Left ventricle myocardium inferior (tissue), 1 donor: Measurements from ENCODE around the gene P2RX2. TPM values are rescaled to one million over a fixed set of nuclear protein-coding genes. Genes with fewer than 3 reads are reported as not detected.
A peak's percentile ranks its signal among the peaks of the same experiment; 100 is the strongest.

Experiments used
- DNase-seq: peaks from one replicate; pipeline ENCODE4 v3.0.0-alpha.2; 2020
- H3K27ac ChIP-seq: fragments of 200-600 bp; replicated peaks from 2 replicates; pipeline ENCODE4 v1.8.0; 2021
- H3K27me3 ChIP-seq: fragments of 200-600 bp; 2 replicates; pipeline ENCODE4 v1.8.0; 2021; ENCODE audit warnings: low read depth
- H3K36me3 ChIP-seq: fragments of 200-600 bp; 2 replicates; pipeline ENCODE4 v1.8.0; 2021
- H3K4me1 ChIP-seq: fragments of 200-600 bp; 2 replicates; pipeline ENCODE4 v1.8.0; 2021
- H3K4me3 ChIP-seq: fragments of 200-600 bp; 2 replicates; pipeline ENCODE4 v1.8.0; 2021; ENCODE audit warnings: mild to moderate bottlenecking, moderate library complexity
- H3K9me3 ChIP-seq: fragments of 200-600 bp; replicated peaks from 2 replicates; pipeline ENCODE4 v1.8.0; 2021
- intact Hi-C: fragments of 100-400 bp; cut with micrococcal nuclease; formaldehyde crosslinking; loops from one replicate; pipeline ENCODE4 v1.11.0; 2022
- total RNA-seq: library from RNA; stranded (reverse); fragmentation: NEBNext Ultra II Directional; extraction: Animal tissue kit (Norgen Biotek cat#: 25700); gene quantifications from one replicate; pipeline ENCODE4 v1.2.1, GENCODE V29; 2021
- TF ChIP-seq, protein P1 (sequence below): fragments of 200-600 bp; IDR thresholded peaks from 2 replicates; pipeline ENCODE4 v1.8.0; 2021; ENCODE audit warnings: antibody characterized with exemption, mild to moderate bottlenecking, borderline replicate concordance
- donor health status: DM: no; HTN: yes; CAD: no; lungs with severe emphysema.

The P2RX2 gene
- total RNA-seq, 1 donor from 2014 or later = not detected

DNA sequence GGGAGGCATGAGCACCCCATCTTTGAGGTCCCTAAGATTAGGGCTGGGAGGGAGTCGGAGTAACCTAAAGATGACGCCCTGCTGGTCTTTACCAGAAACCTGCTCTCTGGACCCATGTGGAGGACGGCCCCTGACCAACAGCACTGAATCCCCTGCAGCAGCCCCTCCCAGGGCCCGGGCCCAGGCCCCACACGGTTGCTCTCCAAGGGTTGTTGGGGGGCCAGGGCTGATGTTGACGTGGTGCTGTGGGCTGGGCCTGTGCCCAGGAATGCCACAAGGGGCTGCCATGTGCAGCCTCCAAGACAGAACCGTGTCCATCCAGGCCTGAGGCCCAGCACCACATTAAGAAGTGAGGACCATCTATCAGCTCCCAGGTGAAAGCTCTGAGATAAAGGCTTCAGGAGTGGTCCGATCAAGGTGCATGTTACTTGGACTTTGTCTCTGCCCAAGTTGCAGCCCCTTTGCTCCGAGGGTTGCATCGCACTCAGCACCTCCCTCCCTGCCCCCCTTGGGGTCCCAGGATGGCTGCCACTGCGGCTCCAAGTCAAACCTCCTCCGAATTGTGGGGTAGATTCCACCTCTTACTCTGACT lies 37.8 kb upstream of the P2RX2 start:
- Histone ChIP-seq H3K27me3 (no peaks in the 10 kb centered on the region), H3K9me3 (no peaks in the 10 kb centered on the region), H3K4me1 (peaks cover 4% of the 10 kb centered on the region), H3K36me3 (peaks cover 53% of the 10 kb centered on the region), H3K4me3 (no peak overlapping the region), H3K27ac (no peak overlapping the region)
- intact Hi-C loops = no loop called here
- no peak for DNase-seq
- TF ChIP-seq, protein P1, sequence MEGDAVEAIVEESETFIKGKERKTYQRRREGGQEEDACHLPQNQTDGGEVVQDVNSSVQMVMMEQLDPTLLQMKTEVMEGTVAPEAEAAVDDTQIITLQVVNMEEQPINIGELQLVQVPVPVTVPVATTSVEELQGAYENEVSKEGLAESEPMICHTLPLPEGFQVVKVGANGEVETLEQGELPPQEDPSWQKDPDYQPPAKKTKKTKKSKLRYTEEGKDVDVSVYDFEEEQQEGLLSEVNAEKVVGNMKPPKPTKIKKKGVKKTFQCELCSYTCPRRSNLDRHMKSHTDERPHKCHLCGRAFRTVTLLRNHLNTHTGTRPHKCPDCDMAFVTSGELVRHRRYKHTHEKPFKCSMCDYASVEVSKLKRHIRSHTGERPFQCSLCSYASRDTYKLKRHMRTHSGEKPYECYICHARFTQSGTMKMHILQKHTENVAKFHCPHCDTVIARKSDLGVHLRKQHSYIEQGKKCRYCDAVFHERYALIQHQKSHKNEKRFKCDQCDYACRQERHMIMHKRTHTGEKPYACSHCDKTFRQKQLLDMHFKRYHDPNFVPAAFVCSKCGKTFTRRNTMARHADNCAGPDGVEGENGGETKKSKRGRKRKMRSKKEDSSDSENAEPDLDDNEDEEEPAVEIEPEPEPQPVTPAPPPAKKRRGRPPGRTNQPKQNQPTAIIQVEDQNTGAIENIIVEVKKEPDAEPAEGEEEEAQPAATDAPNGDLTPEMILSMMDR = no peak

DNA sequence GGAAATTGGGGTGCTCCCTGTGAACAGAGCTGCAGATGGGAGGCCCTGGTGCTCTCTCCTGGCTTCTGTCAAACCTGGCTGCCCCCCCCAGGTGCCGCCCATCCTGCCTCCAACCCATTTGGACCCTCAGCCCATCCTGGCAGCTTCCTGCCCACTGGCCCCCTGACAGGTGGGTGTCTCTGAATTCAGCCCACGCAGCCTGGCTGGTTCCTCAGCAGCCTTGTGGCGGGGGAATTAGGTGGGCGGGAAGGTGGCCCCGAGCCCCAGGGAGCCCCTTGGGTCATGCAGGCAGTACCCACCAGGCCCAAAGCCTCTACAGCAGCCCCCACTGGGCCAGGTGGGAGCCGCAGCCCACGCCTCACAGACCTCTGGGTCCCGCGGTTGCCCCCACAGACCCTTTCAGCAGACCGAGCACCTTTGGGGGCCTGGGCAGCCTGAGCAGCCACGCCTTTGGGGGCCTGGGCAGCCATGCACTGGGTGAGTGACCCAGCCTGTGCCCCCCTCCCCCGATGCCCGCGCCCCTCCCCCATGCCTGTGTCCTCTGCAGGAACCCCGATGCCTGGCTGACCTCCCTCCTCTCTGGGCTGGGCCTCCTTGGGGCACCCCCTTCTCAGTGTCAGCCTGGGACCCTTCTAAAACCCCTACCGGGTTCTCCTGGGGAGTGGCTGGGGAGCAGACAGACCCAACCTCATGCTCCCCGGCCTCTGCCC lies 37.1 kb upstream of the P2RX2 start:
- Histone ChIP-seq H3K27me3 (no peaks in the 10 kb centered on the region), H3K9me3 (no peaks in the 10 kb centered on the region), H3K4me1 (peaks cover 4% of the 10 kb centered on the region), H3K36me3 (peaks cover 47% of the 10 kb centered on the region), H3K27ac (no peak overlapping the region), H3K4me3 (no peak overlapping the region)
- TF ChIP-seq, protein P1 = no peak
- intact Hi-C loops = no loop called here
- DNase-seq = no peak

DNA sequence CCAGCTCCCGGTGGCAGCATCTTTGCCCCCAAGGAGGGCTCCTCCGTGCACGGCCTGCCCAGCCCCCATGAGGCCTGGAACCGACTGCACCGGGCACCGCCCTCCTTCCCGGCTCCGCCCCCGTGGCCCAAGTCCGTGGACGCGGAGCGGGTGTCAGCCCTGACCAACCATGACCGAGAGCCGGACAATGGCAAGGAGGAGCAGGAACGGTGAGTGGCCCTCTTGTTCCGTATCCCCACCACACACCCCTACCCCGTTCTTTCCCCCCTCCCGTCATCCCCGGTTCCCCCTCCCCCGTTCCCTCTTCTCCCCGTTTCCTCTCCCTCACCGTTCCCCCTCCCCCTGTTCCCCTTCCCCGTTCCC lies 36.5 kb upstream of the P2RX2 start:
- Histone ChIP-seq H3K27ac (no peak overlapping the region), H3K4me1 (peaks cover 4% of the 10 kb centered on the region), H3K27me3 (no peaks in the 10 kb centered on the region), H3K9me3 (no peaks in the 10 kb centered on the region), H3K4me3 (peak overlapping the region; percentile 56), H3K36me3 (peaks cover 42% of the 10 kb centered on the region)
- DNase-seq = no peak
- intact Hi-C loops = no loop called here
- TF ChIP-seq, protein P1 = no peak

DNA sequence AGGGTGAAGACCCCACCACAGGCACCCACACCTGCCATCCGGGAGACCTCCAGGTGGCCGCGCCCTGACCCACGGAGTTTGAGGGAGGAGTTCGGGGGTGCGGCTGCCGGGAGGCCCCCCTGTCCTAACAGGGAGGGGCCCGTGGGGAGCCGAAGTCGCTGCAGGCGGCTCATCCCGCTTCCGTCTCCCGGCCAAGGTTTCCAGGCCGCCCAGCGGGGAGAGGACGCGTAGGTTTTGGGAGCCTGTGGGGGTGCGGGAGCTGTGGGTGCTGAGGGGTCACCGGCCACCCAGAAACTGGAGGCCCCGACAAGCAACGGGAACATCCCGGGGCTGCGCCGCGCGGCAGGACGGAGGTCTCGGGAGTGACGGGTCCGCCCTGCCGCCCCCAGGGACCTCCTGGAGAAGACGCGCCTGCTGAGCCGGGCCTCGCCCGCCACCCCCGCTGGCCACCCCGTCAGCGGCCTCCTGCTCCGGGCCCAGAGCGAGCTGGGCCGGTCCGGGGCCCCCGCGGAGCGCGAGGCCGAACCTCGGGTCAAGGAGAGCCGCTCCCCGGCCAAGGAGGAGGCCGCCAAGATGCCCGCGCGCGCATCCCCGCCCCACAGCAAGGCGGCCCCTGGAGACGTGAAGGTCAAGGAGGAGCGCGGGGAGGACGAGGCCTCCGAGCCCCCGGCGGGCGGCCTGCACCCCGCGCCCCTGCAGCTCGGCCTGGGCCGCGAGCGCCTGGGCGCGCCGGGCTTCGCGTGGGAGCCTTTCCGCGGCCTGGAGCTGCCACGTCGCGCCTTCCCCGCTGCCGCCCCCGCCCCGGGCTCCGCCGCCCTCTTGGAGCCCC lies 35.8 kb upstream of the P2RX2 start:
- Histone ChIP-seq H3K36me3 (peaks cover 34% of the 10 kb centered on the region), H3K27ac (peak overlapping the region; percentile 23), H3K4me3 (peak overlapping the region; percentile 56), H3K27me3 (no peaks in the 10 kb centered on the region), H3K9me3 (no peaks in the 10 kb centered on the region), H3K4me1 (peaks cover 4% of the 10 kb centered on the region)
- TF ChIP-seq, protein P1 = no peak
- intact Hi-C loops = no loop called here
- DNase-seq = no peak

DNA sequence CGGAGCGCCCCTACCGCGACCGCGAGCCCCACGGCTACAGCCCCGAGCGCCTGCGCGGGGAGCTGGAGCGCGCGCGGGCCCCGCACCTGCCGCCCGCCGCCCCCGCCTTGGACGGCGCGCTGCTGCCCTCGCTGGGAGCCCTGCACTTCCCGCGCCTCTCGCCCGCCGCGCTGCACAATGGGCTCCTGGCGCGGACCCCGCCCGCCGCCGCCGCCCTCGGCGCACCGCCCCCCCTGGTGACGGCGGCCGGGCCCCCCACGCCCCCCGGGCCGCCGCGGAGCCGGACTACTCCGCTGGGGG lies 35.2 kb upstream of the P2RX2 start:
- no peaks in the 10 kb centered on the region for H3K27me3 ChIP-seq
- intact Hi-C loops = no loop called here
- peaks cover 4% of the 10 kb centered on the region for H3K4me1 ChIP-seq
- TF ChIP-seq, protein P1 = no peak
- no peak overlapping the region for H3K27ac ChIP-seq
- peaks cover 30% of the 10 kb centered on the region for H3K36me3 ChIP-seq
- H3K4me3 ChIP-seq = peak overlapping the region; percentile 56
- no peaks in the 10 kb centered on the region for H3K9me3 ChIP-seq
- no peak for DNase-seq
